GM12874 (cell line): ENCODE results near the gene CABLES2.

Source experiments
- TF ChIP-seq, protein P1 (sequence below): IDR thresholded peaks from 2 replicates; pipeline ENCODE4 v1.5.1; 2011; ENCODE audit warnings: low read depth, mild to moderate bottlenecking, control low read depth, low read length, moderate library complexity; ENCODE audit not compliant: insufficient read depth

CABLES2 gene

DNA sequence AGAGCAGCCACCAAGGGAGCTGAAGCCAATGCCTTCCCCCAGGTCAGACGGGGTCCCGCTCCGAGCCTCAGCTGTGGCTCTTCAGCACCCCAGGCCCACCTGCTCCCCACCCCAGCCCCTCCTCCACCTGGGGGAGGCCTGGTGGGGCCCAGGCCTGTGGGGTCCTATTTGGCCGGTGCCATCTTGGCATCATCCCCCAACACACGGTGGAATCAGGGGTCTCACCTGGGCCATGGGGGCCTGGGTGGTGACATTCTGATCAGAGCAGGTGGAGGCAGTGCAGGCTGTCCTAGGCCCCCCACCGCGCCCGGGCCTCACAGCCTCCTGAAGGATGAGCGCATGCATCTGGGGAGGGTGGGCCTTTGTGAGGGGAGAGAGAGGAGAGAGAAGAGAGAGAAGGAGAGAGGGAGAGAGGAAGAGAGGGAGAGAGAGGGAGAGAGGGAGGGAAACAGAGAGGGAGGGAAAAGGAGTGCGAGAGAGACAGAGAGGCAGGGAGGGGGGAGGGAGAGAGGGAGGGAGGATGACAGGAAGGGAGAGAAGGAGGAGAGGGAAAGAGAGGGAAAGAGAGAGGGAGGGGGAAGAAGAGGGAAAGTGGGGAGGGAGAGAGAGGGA, 44.2 kb upstream of the CABLES2 start:
- TF ChIP-seq, protein P1, sequence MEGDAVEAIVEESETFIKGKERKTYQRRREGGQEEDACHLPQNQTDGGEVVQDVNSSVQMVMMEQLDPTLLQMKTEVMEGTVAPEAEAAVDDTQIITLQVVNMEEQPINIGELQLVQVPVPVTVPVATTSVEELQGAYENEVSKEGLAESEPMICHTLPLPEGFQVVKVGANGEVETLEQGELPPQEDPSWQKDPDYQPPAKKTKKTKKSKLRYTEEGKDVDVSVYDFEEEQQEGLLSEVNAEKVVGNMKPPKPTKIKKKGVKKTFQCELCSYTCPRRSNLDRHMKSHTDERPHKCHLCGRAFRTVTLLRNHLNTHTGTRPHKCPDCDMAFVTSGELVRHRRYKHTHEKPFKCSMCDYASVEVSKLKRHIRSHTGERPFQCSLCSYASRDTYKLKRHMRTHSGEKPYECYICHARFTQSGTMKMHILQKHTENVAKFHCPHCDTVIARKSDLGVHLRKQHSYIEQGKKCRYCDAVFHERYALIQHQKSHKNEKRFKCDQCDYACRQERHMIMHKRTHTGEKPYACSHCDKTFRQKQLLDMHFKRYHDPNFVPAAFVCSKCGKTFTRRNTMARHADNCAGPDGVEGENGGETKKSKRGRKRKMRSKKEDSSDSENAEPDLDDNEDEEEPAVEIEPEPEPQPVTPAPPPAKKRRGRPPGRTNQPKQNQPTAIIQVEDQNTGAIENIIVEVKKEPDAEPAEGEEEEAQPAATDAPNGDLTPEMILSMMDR = no peak

DNA sequence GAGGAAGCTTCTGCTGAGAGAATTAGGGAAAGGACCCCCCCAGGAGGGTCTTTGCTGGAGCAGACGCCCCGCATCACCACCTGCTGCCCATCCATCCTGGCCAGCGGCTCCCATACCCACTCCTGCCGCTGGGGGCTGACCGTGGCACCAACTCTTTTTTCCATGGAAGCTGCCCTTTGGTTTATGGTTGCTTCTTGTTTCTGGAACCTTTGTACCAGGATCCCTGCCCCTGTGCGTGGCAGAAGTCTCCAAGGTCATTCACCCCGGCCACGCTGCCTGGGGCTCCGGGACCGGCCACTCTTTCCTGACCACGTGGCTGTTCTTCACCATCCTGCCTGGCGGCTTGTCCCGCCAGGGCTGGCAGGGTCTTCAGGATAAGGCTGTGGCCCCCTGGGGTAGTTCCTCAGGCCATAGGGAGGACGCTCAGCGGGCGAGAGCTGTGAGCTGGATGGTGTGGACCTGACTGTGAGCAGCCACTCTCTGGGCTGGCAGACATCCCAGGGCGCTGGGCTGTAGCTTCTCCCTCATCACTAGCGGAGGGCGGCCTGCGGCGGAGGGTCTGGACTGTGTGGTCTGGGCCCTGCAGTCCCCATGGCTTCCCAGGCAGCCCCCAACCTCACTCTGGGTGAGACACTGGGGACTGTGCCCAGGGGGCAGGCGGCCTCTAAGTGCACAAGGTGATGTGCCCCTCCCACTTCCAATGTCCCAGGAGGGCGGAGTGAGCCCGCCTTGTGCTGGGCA, 43.0 kb upstream of the CABLES2 start:
- TF ChIP-seq, protein P1 = no peak

DNA sequence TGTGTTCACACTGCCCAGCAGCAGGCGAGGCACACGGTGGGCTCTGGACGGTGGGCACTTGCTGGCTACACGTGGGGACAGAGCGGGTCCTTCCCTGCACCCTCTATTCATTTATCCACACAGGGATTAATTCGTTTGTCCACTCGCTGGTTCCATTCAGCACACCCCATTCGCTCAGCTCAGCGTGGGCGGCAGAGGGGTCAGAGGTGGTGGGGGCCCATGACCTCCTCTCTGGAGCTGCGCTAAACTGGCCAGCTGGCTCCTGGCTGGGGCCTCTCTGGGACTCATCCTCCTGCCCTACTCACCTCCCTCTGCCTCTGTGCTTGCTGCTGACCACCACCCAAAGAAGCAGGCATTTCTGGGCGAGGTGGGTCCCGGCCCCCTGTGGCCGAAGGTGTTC, 41.7 kb upstream of the CABLES2 start:
- TF ChIP-seq, protein P1 = no peak

DNA sequence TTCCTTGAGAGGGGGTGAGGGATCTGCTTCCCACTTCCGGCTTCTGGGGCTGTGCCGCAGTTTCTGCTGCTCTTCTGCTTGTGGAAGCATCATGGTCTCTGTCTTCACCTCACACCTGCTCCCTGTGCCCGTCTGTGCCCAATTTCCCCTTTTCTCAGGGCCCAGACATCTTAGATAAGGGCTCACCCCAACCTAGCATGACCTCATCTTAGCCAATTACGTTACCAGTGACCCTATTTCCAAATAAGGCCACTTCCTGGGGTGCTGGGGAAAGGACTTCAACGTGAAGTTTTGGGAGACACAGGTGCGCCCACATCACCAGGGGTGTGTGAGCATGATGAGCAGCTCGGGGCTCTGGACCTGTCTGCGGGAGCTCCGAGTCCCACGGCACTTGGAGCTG, 41.0 kb upstream of the CABLES2 start:
- TF ChIP-seq, protein P1 = no peak

DNA sequence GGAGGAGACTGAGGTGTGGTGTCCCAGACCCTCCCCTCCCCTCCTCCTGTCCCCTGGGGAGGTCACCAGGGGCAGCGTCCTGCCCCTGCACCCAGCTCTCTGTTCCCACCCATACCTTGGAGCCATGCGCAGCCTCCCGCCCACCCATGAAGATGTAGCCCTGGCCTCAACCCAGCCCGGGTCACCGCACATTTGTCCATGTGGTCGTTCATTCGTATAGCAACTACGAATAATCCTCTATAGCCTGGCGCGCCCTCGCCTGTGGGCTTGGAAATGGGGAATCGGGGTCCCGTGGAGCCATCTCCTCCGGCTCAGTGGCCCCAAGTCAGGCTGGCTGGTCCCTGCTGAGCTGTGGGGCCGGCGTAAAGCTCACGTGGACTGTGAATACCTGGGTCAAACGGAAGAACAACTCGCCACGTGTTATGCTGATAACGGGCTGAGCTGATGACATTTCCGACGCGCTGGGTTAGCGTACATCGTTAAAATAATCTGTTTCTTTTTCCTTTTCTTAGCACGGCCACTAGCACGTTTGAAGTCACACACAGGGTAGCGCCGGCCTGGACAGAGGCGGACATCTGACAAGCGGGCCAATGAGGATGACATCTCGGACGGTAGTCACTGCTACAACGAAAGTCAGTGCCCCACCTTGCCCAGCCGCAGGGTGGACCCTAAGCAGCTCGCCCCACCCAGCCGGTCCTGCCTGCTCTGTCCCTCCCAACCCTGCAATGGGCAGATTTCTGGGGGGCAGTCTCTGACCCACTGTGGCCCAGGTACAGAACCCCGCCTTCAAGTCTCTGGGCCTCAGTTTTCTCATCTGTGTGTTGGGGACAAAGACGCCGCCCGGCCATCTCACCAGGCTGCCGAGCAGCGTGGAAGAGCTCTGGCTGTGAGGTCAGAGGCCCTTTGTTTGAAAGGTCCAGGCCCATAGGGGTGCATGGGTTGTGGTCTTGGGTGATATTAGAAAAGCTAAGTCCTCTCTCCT, 40.1 kb upstream of the CABLES2 start:
- TF ChIP-seq, protein P1 = no peak

DNA sequence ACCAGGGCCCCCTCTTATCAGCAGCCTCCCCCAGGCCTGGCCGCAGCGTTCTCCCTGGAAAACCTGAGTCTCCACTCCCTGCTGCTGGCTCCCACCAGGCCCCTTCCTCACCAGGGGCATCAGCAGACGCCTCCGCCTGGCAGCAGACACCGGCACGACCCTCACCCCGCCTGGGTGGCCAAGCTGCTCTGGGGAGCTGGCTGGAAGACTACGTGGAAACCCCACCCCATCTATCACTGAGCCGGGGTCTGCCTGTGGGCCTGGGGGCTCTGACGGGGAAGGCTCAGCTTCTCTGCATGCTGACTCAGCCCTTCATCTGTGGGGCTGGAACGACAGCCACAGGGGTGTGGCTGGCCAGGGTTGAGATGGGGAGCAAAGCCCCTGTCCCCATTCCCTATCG, 39.4 kb upstream of the CABLES2 start:
- TF ChIP-seq, protein P1 = no peak
